Measurements from ENCODE around the gene CEP192.
A peak's percentile ranks its signal among the peaks of the same experiment; 100 is the strongest.
"Not testable (repeated sequence)": the region's sequence is repeated elsewhere in the genome, so short reads cannot be mapped to it uniquely, and the experiment has no call there.

The CEP192 gene

DNA sequence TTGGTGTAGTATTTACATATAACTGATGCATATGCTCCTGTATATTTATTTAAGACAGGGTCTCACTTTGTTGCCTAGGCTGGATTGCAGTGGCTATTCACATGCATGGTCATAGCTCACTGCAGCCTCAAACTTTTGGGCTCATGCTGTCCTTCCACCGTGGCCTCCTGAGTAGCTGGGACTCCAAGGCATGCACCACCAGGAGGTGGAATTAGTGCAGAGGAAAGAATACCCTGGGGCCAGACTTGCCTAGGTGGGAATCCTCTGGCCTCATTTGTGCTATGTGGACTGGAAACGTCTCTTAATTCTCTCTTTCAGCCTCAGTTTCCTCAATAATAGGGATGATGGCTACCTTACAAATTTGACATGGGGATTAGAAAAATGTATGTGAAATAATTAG, 2.3 kb downstream of the CEP192 start:
- no peak for DNase-seq (ENCODE audit: low read depth in 2 of 2)

DNA sequence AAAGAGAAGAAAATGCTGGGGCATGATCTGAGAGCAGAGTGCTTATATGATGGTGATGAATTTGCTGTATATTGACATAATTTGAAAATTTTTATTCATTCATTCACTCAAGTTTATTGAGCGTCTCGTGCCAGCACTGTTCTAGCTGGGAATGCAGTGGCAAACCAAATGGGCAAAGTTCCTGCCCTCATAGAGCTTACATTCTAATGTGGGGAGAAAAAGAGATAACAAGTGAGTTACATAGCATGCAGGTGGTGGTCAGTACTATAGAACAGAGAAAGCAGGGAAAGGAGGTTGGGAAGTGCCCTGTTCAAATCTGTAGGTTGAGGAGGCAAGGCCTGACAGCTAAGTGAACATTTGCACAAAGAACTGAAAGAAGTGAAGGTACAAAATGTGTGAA, 4.3 kb downstream of the CEP192 start:
- DNase-seq (ENCODE audit: low read depth in 2 of 2) = no peak

DNA sequence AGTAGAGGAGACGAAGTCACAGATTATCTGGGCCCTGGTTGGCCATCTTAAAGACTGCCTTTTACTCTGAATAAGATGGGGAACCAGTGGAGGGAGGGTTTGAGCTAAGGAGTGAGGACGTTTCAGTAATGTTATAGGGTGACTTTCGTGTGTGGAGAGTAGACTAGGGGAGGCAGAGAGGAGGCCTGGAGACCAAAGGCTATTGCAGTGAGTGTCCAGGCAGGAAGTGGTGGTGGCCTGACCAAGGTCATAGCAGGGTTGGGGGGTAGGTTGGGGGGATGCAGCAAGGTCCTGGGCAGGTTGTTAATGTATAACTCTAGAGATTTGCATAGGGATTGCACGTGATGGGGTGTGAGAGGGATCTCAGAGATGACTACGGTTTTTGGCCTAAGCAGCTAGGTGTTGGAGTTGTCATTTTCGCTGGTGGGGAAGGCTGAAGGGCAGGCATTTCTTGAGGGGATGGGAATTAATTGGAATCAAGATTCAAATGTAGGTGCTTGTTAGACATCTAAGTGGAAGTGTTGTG, 4.9 kb downstream of the CEP192 start:
- no peak for DNase-seq (ENCODE audit: low read depth in 2 of 2)

DNA sequence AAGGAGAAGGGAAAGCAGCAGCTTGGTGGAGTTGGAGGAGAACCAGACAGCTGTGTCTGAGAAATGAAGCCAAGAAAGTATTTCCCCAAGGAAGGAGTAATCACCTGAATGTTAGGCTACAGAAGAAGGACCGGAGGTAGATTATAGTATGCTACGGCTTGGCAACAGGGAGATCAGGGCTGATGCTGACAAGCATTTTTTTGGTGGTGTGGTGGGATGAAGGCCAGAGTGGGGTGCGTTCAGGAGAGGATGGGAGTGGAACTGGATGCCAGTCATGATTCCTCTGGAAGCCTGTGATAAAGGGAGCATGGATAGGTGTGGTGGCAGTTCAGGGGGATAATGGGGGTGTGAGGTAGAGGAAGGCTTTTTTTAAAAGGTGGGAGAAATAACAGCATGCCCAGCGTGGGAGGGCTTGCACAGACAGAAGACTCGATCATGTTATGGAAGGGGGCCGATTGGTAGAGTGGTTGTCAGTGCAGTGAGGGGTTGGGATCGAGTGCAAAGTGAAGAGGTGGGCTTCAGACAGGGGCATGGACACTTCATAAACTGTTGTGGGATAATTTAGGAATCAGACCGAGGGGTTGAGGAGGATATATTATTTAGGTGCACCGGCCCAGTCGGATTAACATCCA, 5.6 kb downstream of the CEP192 start:
- DNase-seq (ENCODE audit: low read depth in 2 of 2) = no peak

DNA sequence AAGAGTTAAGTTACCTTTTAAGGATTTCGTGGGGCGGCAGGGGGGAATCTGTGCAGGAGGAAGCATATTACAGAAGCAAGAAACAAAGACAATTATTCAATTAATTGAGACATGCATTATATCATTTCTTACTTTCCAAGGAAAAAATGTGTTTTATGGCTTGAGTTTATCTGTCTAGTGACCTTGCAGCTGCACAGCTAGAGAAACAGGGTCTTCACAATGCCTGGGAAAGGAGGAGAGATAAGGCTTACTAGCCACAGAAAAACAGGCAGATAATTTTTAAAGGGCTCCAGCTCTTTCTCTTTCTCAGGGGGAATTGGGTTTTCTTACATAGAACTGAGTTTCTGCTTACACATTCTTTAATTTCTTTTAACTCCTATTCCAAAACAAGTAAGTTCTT, 6.2 kb downstream of the CEP192 start:
- DNase-seq (ENCODE audit: low read depth in 2 of 2) = not testable (repeated sequence)

DNA sequence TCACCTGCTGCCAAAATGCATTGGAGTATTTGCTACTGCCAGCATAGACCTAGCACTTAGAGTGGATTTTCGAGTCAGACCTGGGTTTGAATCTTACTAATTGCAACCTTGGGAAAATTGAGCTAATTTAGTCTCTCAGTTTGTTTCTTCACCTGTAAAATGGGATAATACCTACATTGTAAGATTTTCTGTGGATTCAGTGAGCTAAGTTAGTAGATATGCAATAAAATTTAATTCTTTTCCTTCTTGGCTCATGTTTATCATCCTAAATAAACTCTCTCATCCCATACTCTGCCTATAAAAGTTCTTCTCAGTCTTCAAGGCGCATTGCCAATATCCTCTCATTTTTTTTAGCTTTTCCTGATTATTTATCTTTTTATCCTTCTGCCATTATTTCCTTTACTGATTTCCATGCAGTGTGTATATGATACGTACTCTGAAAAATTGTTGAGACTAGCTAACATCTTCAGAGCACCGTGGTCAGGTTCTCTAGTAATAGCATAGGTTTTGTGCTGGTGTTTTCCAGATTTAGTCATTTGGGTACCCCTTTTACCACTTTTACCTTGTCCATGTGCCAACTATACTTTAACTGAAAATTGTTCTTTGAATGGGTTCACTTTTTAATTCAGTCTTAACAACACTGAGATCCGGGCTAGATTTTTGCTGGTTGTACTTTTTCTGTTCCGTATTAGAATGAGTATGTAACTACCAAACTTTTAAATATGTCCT, 7.3 kb downstream of the CEP192 start:
- DNase-seq (ENCODE audit: low read depth in 2 of 2) = no peak

DNA sequence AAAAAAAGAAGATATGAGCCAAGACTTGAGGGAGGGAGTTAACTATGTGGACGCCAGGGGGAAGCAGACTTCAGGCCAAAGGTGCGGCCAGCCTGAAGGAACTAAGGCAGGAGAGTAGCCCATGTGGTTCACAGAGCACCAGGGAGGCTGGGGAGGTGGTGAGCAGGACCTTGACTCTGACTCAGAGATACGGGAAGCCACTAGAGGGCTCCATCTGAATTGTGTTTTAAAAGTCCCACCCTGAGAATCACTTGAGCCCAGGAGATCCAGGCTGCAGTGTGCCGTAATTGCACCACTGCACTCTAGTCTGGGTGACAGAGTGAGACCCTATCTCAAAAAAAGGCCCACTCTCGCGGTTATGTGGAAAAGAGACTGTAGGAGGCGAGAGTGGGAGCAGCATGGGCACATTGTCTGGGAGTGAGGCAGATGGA, 12.3 kb downstream of the CEP192 start:
- peak; percentile 24 to 32 for DNase-seq (ENCODE audit: low read depth in 2 of 2)

DNA sequence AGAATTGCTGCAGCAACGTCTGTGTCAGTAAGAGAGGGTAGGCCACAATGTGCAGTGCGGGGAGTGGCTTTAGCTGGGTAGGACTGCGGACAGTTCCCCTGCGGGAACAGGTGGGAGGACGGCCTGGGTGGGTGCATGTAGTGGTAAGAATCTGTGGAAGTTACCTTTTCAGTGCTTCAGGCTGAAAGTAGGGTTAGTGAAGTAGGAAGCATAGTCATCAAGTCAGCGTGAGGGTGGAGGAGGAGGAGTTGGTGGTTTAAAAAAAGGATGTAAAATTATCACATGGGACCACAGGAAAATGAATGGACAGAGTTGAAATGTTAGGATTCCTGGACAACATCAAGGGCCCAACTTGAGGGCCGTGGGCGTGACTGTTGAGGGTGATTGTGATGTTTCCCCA, 13.2 kb downstream of the CEP192 start:
- no peak for DNase-seq (ENCODE audit: low read depth in 2 of 2)

DNA sequence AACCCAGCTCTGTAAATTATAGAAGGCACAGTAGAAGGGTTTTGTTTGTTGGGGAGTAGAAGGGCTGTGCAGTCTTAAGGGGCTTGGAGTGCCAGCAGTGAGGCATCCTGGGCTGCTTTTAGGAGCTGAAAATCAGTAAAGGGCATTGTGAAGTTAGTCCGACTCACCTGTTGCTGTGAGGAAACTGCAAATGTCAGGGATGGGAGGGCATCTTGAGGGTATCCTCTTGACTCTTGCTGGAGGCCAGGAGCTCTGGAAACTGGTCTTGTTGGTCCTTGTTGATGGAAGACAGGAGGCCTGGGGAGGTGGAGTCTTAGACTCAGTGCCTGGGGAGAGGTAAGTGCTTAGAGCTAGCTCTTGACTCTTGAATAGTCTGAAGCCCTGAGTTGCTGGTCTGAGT, 14.1 kb downstream of the CEP192 start:
- DNase-seq (ENCODE audit: low read depth in 2 of 2) = no peak

DNA sequence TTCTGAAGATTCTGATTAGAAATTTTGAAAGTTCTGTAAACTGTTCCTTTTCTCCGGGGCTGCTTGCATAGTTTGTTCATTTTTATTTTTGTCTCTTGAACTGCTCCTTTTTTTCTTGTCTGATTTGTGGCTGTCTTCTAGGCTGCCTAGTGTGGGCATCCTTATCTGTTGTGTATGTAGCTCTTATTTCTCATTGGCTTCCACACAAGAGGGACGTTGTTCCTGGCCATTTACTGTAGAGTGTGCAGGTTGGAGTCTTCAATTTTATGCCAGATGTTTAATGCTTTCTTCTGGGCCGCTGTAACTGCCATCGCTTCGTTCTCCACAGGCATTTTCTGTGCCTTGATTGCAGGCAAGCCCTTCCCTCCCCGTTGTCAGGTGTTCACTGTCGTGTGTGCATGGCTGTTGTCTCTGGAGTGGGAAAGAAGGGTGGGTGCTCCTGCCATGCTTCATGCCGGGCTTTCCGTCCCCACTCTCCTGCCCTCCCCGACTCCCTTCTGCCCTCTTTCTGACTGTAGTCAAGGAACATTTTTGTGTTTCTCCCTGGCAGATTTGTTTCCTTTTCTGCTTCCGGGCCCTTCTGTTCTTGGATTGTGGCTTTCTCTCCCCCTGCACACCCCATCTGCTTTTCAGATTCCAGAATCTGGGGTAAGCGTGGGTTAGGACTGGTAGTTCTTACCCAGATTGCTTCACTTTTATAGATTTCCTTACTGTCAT, 15.5 kb downstream of the CEP192 start:
- no peak for DNase-seq (ENCODE audit: low read depth in 2 of 2)

DNA sequence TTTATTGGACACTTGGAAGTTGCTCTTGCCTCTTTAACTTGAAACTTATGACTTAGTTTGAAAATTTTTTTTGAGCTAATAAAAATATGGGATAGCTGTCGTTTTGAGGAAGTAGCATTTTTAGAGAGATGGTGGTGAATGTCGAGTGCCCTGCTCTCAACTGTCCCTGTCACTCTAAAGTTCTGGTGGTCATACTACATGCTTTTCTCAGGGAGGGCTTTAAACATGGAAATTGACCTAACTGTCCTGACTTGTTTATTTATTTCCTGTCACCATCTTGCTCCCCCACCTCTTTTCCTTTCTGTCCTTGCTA, 16.0 kb downstream of the CEP192 start:
- DNase-seq (ENCODE audit: low read depth in 2 of 2) = no peak

DNA sequence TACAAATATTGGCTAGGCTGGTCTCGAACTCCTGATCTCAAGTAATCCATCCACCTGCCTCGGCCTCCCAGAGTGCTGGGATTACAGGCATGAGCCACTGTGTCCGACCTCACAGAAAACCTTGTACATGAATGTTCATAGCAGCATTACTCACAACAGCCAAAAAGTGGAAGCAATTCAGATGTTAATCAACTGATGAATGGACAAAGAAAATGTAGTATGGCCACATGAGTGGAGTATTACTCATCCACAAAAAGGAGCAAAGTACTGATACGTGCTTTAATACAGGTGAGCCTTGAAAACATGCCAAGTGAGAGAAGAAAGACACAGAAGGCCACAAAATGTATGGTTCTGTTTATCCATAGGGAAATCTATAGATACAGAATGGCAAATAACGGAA, 20.6 kb downstream of the CEP192 start:
- DNase-seq (ENCODE audit: low read depth in 2 of 2) = no peak

DNA sequence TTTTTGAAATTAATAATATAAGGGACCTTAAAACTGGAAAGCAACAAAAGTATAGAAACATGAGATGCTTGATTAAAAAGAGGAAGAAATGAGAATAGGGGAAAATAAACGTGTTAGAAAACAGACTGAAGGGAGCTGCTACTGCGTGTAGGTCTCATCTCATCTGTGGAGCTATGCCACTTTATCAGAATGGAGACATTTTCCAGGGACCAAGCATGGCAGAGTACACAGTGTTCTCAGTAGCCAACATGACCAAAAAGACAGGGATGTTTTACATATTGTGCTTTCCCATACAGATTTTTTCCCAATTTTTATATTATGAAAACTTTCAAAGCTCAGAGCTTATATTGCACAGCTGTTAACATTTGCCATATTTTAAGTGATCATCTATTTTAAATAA, 23.1 kb downstream of the CEP192 start:
- DNase-seq (ENCODE audit: low read depth in 2 of 2) = no peak

DNA sequence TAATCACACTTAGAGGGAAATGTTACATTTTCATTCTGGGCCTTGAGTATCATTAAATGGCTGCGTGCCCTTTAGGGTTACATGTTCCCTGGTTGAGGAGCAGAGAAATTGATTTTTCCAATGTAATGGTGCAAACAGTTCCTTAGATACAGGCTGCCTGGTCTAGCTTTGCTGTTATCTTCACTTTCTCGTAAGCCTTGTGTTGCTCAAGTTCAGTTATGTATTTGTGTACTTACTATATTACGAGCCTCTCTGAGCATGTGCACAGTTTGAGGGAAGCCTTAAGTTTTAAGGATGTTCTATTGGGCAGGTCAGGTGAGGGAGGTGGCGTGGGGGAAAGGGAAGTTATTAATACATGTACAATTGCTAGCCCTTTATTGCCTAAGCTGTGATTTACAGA, 23.7 kb downstream of the CEP192 start:
- DNase-seq (ENCODE audit: low read depth in 2 of 2) = no peak

DNA sequence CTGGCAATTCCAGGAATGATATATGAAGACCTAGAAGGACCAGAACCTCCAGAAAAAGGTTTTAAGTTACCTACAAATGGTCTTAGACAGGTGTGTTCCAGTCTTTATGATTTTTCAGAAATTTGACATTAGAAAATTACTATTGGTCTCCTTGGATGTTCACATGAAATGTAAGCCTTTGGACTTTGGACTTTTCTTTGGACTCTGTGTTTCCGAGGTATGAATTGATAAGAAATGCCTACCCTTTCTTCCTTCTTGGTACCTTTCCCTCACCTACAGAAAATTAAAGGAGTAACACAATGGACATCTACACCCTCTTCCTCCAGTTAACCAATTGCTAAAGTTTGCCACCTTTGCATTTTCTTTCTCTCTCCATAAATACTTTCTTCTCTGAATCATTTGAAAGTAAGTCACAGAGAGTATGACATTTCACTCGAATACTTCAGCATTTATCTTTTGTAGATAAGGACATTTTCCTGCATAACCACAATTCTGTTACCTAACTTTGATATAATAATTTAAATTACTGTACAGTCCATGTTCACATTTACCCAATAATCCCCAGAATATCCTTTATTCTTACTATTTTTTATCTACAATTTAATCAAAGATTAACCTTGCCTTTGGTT, 26.2 kb downstream of the CEP192 start:
- DNase-seq (ENCODE audit: low read depth in 2 of 2) = no peak

DNA sequence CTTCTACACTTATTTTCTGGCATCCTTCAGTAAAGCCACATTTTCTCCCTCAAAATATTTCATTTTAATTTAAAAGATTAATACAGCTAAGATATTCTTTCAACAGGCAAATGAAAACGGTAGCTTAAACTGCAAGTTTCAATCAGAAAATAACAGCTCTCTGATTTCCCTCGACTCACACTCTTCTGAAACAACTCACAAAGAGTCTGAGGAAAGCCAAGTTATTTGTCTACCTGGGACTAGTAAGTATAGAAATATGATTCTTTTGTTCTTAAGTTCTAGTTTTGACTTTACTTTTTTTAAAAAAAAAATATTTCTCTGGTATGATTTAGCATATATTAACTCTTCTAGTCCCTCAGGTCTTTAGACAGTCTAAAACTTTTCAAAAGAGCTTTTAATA, 27.2 kb downstream of the CEP192 start:
- DNase-seq (ENCODE audit: low read depth in 2 of 2) = no peak

DNA sequence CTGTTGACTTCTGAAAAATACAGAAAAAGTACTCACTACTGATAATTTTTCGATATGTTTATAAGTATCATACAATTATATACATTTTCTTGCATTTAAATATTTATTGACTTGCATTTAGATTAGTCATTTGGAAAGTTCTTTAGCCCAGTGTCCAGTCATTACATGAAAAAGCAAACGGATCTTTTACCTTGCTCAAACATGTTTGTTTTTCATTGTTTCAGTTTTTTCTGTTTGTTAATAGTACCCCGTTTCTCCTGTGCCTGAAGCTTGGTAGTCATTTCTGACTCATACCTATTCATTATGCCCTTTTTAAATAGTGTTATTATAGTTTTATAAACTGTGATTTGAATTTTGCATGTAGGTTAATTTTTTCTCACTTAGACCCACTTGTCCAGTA, 28.1 kb downstream of the CEP192 start:
- DNase-seq (ENCODE audit: low read depth in 2 of 2) = no peak

DNA sequence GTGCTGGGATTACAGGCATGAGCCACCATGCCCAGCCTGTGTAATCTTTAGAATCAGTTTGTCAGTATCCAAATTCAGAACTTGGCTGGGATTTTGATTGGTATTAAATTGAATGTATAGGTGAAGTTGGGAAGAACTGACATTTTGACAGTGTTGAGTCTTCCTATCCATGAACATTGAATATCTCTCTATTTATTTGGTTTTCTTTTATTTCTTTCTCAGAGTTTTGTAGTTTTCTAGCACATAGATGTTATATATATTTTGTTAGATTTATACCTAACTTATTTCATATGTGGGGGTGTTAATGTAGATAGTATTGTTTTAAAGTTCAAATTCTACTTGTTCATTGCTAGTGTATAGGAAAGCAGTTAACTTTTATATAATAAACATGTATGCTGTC, 31.5 kb downstream of the CEP192 start:
- no peak for DNase-seq (ENCODE audit: low read depth in 2 of 2)

DNA sequence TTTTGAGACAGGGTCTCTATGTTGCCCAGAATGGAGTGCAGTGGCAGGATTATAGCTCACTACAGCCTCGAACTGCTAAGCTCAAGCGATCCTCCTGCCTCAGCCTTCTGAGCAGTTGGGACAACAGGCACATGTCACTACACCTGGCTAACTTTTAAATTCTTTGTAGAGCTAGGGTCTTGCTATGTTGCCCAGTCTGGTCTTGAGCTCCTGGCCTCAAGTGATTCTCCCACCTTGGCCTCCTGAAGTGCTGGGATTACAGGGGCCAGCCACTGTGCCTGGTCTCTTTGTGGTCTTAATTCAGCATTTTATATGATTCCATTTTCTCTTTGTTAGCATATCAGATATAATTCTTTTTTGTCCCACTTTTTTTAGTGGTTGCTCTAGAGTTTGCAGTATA, 34.1 kb downstream of the CEP192 start:
- DNase-seq (ENCODE audit: low read depth in 2 of 2) = no peak

DNA sequence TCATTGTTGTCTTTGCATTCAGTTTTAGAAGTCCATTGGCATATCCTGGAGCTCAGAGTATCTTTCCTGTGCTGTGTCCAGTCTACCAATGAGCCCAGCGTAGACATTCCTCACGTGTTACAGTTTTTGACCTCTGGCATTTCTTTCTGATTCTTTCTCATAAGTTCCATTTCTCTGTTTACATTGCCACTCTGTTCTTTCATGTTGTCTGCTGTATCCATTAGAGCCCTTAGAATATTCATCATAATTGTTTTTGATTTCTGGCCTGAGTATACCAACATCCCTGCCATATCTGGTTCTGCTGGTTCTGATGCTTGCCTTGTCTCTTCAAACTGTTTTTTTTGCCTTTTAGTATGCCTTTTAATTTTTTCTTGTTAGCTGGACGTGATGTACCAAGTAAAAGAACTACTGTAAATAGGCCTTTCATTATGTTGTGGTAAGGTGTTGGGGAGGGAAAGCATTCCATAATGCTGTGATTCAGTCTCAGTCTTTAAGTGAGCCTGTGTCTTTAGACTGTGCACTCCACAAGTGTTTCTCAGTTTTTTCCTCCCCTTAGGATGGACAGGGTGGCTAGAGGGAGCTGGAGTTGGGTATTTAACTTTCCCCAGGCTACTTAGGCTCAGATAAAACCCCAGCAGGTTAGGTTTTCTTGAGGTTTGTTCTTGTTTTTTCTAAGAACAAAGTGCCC, 35.6 kb downstream of the CEP192 start:
- no peak for DNase-seq (ENCODE audit: low read depth in 2 of 2)

DNA sequence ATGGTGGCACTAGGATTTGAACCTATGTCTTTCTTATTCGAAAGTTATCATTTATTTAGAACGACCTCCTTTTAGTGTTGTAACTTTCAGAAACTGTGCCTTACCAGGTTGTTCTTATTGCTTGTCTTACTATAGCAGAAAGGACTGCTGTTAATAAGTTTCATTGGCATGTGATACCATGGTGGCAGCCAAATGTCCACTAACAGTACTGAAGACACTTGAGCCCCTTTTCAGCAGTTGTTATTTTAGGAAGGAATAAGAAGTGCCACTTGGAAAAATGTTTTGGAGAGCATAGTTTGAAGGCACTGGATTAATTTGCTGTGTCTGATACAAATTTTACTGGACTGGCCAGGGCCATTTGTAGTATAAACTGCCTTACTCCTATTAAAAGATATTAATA, 37.7 kb downstream of the CEP192 start:
- no peak for DNase-seq (ENCODE audit: low read depth in 2 of 2)

DNA sequence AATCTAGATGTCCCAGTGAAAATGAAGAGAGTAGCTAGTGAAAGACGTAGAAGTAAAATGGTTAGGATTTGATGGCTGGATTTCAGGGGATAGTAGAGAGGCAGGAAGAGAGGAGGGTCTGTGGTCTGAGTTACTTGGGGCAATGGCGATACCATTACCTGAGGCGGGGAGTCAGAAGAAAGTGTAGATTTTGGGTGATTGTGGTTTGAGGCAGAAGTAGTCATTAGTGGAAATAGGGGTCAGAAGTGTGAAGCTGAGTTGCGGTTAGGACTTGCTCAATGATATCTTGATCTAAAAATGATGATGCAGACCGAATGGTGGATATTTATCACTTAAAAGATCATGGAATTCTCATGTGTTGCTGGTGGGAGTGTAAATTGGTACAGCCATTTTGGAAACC, 41.0 kb downstream of the CEP192 start:
- no peak for DNase-seq (ENCODE audit: low read depth in 2 of 2)

All from fibroblast of skin of left quadriceps (primary cell).